HL-60/S4 treated with retinoic acid at 250 ng/mL for 4 days and 3 days (cell line): ENCODE results near the gene ELMOD1.

Source experiments
- in situ Hi-C: fragments of 300-500 bp; cut with MboI; formaldehyde crosslinking; loops from 2 replicates; pipeline ENCODE4 v1.7.0; 2022; ENCODE audit warnings: low sequenced_read_pairs

ELMOD1 gene

GRCh38 chr11:107683061-107683460 is 92.1 kb downstream of the ELMOD1 start:
- in situ Hi-C loops = no loop called here

- in situ Hi-C loops = no loop called here
Measured at GRCh38 chr11:107683807-107684206, 92.9 kb downstream of the ELMOD1 start.

- in situ Hi-C loops = no loop called here
Measured at GRCh38 chr11:107688322-107688918, 97.5 kb downstream of the ELMOD1 start.

GRCh38 chr11:107689317-107690202 is 98.6 kb downstream of the ELMOD1 start:
- in situ Hi-C loops = no loop called here

GRCh38 chr11:107691000-107691750 is 100.2 kb downstream of the ELMOD1 start:
- in situ Hi-C loops = no loop called here

- in situ Hi-C loops = no loop called here
Measured at GRCh38 chr11:107695446-107695845, 104.5 kb downstream of the ELMOD1 start.

GRCh38 chr11:107696140-107696539 is 105.2 kb downstream of the ELMOD1 start:
- in situ Hi-C loops = no loop called here

GRCh38 chr11:107697291-107697690 is 106.3 kb downstream of the ELMOD1 start:
- in situ Hi-C loops = no loop called here

- in situ Hi-C loops = no loop called here
Measured at GRCh38 chr11:107699371-107700285, 108.7 kb downstream of the ELMOD1 start.

GRCh38 chr11:107702109-107702660 is 111.2 kb downstream of the ELMOD1 start:
- in situ Hi-C loops = no loop called here

GRCh38 chr11:107702723-107703122 is 111.8 kb downstream of the ELMOD1 start:
- in situ Hi-C loops = no loop called here

GRCh38 chr11:107704451-107704850 is 113.5 kb downstream of the ELMOD1 start:
- in situ Hi-C loops = no loop called here

- in situ Hi-C loops = no loop called here
Measured at GRCh38 chr11:107705027-107705426, 114.1 kb downstream of the ELMOD1 start.

- in situ Hi-C loops = no loop called here
Measured at GRCh38 chr11:107706531-107706930, 115.6 kb downstream of the ELMOD1 start.

- in situ Hi-C loops = no loop called here
Measured at GRCh38 chr11:107707215-107707671, 116.3 kb downstream of the ELMOD1 start.

GRCh38 chr11:107707807-107708206 is 116.9 kb downstream of the ELMOD1 start:
- in situ Hi-C loops = no loop called here

- in situ Hi-C loops = no loop called here
Measured at GRCh38 chr11:107708792-107709191, 117.8 kb downstream of the ELMOD1 start.

GRCh38 chr11:107710301-107710700 is 119.4 kb downstream of the ELMOD1 start:
- in situ Hi-C loops = no loop called here

GRCh38 chr11:107711861-107712755 is 121.2 kb downstream of the ELMOD1 start, which contains the start of gene SLN:
Gene SLN, minus strand, starts transcription at chr11:107712056.
- in situ Hi-C loops = no loop called here
